ENCODE measurements around the gene GPD1.

Gene GPD1

GRCh38 chr12:50102646-50103309 lies 1.0 kb upstream of the GPD1 start:
- no peak for DNase-seq

- DNase-seq, result no peak
These were observed 457 bp upstream of the GPD1 start for GRCh38 chr12:50103351-50103750.

GRCh38 chr12:50104417-50105366 lies 884 bp downstream of the GPD1 start:
- no peak for DNase-seq

GRCh38 chr12:50105913-50106450 lies 2.2 kb downstream of the GPD1 start:
- no peak for DNase-seq

- DNase-seq, result no peak
These were observed 3.1 kb downstream of the GPD1 start for GRCh38 chr12:50106907-50107306.

GRCh38 chr12:50107416-50108268 lies 3.8 kb downstream of the GPD1 start:
- no peak for DNase-seq

GRCh38 chr12:50109319-50109718 lies 5.5 kb downstream of the GPD1 start:
- no peak for DNase-seq

- DNase-seq, result peak; percentile 55
These were observed 6.4 kb downstream of the GPD1 start for GRCh38 chr12:50110127-50110761.

- DNase-seq, result no peak
These were observed 7.0 kb downstream of the GPD1 start for GRCh38 chr12:50110762-50111351.

- DNase-seq, result no peak
These were observed 7.5 kb downstream of the GPD1 start for GRCh38 chr12:50111395-50111692.

- peak; percentile 99 for DNase-seq
These were observed 8.1 kb downstream of the GPD1 start, which contains the start of gene COX14 for GRCh38 chr12:50111693-50112455. COX14 (plus strand) TSS chr12:50112236; CDS start chr12:50120044, 7,808 bp downstream.

GRCh38 chr12:50112456-50113218 lies 8.8 kb downstream of the GPD1 start:
- DNase-seq, result peak; percentile 67

- no peak for DNase-seq
These were observed 13.3 kb downstream of the GPD1 start for GRCh38 chr12:50117057-50117622.

- no peak for DNase-seq
These were observed 15.6 kb downstream of the GPD1 start for GRCh38 chr12:50119387-50119786.

- DNase-seq, result no peak
These were observed 16.7 kb downstream of the GPD1 start for GRCh38 chr12:50120521-50120920.

- DNase-seq, result no peak
These were observed 17.1 kb downstream of the GPD1 start for GRCh38 chr12:50120953-50121352.

GRCh38 chr12:50121641-50122040 lies 17.8 kb downstream of the GPD1 start:
- DNase-seq, result no peak

GRCh38 chr12:50123203-50123602 lies 19.4 kb downstream of the GPD1 start:
- no peak for DNase-seq

GRCh38 chr12:50127546-50127945 lies 23.7 kb downstream of the GPD1 start:
- DNase-seq, result no peak

- DNase-seq, result no peak
These were observed 25.5 kb downstream of the GPD1 start for GRCh38 chr12:50129290-50129689.

Data from hematopoietic multipotent progenitor cell treated with erythropoietin and hydrocortisone succinate and interleukin-3 and kit ligand, for 8 days (in vitro differentiated cells).